Urinary bladder (tissue), 4 donors: ENCODE data around the gene FXYD1. TPM values are rescaled to one million over a fixed set of nuclear protein-coding genes. Genes with fewer than 3 reads are reported as not detected.
"Not testable (repeated sequence)": the region's sequence is repeated elsewhere in the genome, so short reads cannot be mapped to it uniquely, and the experiment has no call there.

Experiments used
- DNase-seq: peaks from one replicate; pipeline ENCODE4 v3.0.0-alpha.2; 2015; ENCODE audit errors: extremely low spot score
- H3K27ac ChIP-seq: one replicate; pipeline ENCODE4 v1.5.1; 2013; ENCODE audit warnings: low read depth, mild to moderate bottlenecking, moderate library complexity
- H3K36me3 ChIP-seq: one replicate; pipeline ENCODE4 v1.6.1; 2013; ENCODE audit warnings: mild to moderate bottlenecking, moderate library complexity; ENCODE audit not compliant: insufficient read depth
- H3K4me1 ChIP-seq: one replicate; pipeline ENCODE4 v1.6.1; 2013; ENCODE audit warnings: mild to moderate bottlenecking, moderate library complexity; ENCODE audit not compliant: insufficient read depth
- H3K4me3 ChIP-seq: one replicate; pipeline ENCODE4 v1.5.1; 2013; ENCODE audit warnings: low read depth, low read length
- whole genome bisulfite sequencing: extraction: QIAGEN DNeasy Blood & Tissue Kit; methylation state at CpG from one replicate; pipeline ENCODE4 v1.1.7; 2013; 5-methylcytosine and 5-hydroxymethylcytosine counted together
- polyA plus RNA-seq: library from polyadenylated mRNA; stranded (reverse); fragments of 200-250 nt; gene quantifications from one replicate; pipeline ENCODE4 v1.2.3, GENCODE V29; 2013
- total RNA-seq: library from RNA; depleted of rRNA; stranded (reverse); fragments of >200 nt; gene quantifications from one replicate; pipeline ENCODE4 v1.2.3, GENCODE V29; 2014
- donor health status: healthy with polysubstance abuse.
- donor health status: healthy.

The FXYD1 gene
- total and polyA plus RNA-seq, 2 donors, result 26.9 to 121 TPM

DNA sequence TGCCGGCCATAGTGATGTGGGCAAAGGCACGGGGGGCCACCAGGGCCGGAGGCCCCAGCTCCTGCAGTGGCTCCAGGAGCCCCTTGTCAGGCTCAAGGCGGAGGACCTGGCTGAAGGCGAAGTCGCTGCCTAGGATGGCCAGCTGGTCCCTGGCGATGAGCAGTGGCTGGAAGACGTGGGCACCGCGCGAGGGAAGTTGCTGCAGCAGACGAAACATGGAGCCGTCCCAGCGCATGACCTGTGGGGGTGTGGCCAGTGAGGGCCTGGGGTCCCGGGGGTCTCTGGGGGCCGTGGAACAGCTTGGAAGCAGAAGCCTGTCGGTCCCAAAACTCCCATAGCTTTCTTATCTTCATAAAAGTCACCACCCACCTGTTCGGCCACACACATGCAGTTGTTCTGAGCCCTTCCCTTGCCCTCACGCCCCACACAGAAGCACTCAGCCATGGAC, 13.3 kb upstream of the FXYD1 start:
- Histone ChIP-seq H3K4me3 (no peak overlapping the region), H3K36me3 (no peaks in the 10 kb centered on the region), H3K4me1 (no peaks in the 10 kb centered on the region), H3K27ac (no peak overlapping the region)
- DNase-seq, result no peak
- WGBS, result 84% methylated on average over 19 of the region's 19 CpGs

DNA sequence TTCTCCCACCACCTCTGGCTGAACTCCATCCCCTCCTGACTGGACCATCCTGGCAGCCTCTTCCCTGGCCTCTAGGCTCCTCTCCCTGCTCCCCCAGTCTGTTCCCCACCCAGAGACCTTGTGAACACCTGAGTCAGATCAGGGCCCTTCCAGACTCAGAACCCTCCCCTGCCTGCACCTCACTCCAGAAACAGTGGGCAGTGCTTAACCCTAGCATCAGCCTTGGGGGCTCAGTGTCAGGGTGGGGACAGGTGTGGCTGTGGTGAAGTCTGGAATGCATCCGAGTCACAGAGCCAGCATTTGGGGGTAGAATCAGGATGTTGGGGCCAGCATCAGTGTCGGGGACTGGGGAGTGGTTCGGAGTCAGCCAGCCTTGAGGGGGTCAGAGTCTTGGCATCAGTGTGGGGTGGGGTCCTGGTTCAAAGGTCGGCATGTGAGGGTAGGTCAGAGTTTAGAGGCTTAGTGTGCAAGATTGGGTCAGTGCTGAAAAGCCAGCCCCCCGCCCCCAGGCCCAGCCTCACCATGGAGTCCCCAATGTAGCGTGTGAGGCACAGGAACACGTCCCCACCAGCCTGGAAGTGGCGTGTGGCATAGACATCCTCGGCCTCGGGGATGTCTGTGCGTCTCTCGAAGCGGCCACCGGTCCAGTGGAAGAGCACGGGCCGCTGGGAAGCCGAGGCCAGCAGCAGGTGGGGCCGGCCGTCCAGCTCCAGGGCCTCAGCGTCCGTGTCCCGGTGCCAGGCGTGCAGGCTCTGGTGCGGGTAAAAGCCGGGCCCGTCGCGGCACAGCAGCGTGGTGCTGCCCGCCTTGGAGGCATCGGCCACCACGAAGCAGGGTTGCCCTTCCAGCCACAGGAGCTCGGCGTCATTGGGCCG, 12.6 kb upstream of the FXYD1 start:
- WGBS, result 80% methylated on average over 35 of the region's 35 CpGs
- no peak for DNase-seq
- Histone ChIP-seq H3K27ac (peak overlapping the region; percentile 11), H3K36me3 (no peaks in the 10 kb centered on the region), H3K4me1 (no peaks in the 10 kb centered on the region), H3K4me3 (no peak overlapping the region)

DNA sequence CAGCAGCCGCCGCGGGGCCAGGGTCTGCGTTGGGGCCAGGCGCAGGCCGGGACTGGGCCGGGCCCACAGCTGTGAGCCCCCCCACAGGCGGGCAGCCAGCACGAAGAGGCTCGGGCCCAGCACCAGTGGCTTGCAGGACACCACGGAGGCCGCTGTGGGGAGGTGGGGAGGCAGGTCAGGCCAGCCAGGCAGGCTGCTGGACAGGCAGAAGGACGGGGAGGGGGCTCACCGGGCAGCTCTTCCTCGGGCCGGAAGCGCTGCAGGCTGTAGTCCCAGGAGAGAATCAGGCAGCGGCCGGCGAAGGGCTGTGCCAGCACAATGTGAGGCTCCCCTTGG, 12.0 kb upstream of the FXYD1 start:
- no peaks in the 10 kb centered on the region for H3K36me3 ChIP-seq
- H3K27ac ChIP-seq, result peak overlapping the region; percentile 11
- no peaks in the 10 kb centered on the region for H3K4me1 ChIP-seq
- no peak for DNase-seq
- no peak overlapping the region for H3K4me3 ChIP-seq
- WGBS, result 44% methylated on average over 20 of the region's 20 CpGs

DNA sequence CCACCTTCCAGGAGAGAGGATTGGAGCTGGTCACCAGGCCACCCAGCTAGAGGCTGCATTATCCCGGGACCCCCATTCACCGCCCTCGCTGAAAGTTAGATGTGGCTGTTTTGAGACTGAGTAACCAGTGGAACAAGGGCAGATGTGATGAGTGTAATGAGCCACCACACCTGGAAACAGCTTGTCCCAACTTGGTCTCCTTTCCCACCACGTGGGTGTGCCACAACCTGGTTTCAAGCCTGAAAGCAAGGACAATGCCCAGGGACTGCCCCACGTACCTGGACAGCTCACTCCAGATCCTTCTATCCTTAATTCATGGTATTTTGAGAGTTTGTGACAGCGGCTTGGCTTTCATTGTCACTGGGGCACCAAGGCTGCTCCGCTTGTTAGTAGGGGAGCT, 10.8 kb upstream of the FXYD1 start:
- no peak for DNase-seq
- Histone ChIP-seq H3K4me3 (no peak overlapping the region), H3K4me1 (no peaks in the 10 kb centered on the region), H3K27ac (no peak overlapping the region), H3K36me3 (no peaks in the 10 kb centered on the region)
- WGBS, result 76% methylated on average over 7 of the region's 7 CpGs

DNA sequence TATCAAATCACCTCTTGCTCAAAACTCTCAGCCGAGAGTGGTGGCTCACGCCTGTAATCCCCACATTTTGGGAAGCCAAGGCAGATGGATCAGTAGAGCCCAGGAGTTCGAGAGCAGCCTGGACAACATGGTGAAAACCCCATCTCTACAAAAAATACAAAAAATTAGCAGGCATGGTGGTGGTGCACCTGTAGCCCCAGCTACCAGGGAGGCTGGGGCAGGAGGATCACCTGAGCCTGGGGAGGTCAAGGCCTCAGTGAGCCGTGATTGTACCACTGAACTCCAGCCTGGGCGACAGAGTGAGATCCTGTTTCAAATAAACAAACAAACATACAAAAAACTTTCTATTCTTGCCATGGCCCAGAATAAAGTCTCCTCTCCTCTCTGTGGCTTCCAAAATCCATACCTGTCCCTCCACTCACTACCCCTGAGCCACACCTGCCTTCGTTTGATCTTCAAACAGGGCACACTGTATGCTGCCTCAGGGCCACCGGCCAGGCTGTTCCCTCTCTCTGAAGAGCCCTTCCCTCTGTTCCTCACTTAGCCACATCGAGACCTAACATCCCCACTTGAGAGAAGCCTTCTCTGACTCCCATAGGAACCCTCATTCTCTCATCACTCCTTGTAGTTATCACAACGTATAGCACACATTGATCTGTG, 10.1 kb upstream of the FXYD1 start:
- H3K27ac ChIP-seq, result no peak overlapping the region
- no peaks in the 10 kb centered on the region for H3K36me3 ChIP-seq
- H3K4me3 ChIP-seq, result no peak overlapping the region
- 91% methylated on average over 9 of the region's 9 CpGs for WGBS
- no peak for DNase-seq
- H3K4me1 ChIP-seq, result no peaks in the 10 kb centered on the region

DNA sequence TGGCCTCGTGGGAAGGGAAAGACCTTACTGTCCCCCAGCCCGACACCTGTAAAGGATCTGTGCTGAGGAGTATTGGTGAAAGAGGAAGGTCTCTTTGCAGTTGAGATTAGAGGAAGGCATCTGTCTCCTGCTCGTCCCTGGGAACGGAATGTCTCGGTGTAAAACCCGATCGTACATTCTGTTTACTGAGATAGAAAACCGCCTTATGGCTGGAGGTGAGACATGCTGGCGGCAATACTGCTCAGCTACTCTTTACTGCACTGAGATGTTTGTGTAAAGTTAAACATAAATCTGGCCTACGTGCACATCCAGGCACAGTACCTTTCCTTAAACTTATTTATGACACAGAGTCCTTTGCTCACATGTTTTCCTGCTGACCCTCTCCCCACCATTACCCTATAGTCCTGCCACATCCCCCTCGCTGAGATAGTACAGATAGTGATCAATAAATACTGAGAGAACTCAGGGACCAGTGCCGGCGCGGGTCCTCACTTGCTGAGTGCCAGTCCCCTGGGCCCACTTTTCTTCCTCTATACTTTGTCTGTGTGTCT, 8.8 kb upstream of the FXYD1 start:
- not testable (repeated sequence) for H3K4me3 ChIP-seq, DNase-seq
- WGBS, result 46% methylated on average over 14 of the region's 14 CpGs

DNA sequence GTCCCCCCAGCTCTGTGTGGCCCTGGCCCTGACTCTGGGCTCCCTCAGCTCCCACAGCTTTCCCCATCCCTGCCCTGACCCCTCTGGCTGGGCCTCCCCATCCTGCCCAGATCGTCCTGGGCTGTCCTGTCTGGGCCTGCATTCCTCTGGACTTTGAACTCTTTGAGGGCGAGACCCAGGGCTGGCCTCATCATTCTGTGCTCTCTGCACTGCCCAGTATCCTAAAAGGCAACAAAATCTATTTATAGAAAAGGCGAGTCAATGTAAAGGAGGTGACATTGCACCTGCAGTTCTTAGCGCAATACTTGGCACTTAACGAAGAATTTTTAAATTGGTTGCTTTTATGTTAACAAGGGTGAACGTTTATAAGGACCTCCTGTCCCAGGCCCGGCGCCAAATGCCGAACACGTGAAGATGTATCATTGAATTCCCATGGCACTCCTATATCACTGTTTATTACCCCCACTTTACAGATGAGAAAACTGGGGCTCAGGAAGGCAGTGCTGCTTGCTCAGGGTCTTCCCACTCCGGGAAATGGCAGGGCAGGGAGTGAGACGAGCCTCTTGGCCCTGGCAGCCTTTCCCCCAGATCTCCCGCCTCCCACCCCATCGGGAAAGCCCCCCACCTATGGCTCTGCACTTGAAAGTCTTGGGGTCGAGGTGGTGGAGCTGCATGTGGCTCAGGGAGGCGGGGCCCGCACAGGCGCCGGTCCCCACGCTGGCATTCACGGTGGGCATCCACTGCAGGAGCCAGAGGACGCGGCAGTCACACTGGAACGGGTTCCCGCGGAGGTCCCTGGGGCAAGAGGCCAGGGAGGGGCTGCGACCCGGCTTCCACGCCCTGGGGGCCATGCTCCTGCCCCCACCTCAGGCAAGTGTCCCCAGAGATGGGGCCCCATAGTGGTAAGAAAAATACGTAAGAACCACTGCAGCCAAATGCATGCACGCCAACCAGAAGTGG, 7.6 kb upstream of the FXYD1 start:
- Histone ChIP-seq H3K27ac (no peak overlapping the region), H3K36me3 (no peaks in the 10 kb centered on the region), H3K4me1 (no peaks in the 10 kb centered on the region), H3K4me3 (no peak overlapping the region)
- WGBS, result 77% methylated on average over 31 of the region's 31 CpGs
- DNase-seq, result no peak

More for the DNA sequence above, 8.8 kb upstream of the FXYD1 start:
- not testable (repeated sequence) for H3K36me3 ChIP-seq, H3K27ac ChIP-seq, H3K4me1 ChIP-seq

DNA sequence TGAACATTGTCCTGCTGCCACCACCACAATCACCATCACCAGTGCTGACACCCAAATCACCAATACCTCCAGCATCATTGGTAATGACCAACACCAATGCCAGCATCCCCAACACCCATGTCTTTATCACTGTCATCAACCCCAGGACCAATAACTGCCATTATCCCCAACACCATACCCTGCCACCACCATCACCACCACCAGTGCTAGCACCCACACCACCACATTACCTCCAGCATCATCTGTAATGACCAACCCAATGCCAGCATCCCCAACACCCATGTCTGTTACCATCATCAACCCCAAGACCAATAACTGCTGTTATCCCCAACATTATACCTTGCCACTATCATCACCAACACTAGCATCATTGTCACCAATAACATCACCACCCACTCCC, 6.4 kb upstream of the FXYD1 start:
- no peaks in the 10 kb centered on the region for H3K36me3 ChIP-seq
- no peak overlapping the region for H3K27ac ChIP-seq
- H3K4me1 ChIP-seq, result no peaks in the 10 kb centered on the region
- no peak overlapping the region for H3K4me3 ChIP-seq
- DNase-seq, result no peak

DNA sequence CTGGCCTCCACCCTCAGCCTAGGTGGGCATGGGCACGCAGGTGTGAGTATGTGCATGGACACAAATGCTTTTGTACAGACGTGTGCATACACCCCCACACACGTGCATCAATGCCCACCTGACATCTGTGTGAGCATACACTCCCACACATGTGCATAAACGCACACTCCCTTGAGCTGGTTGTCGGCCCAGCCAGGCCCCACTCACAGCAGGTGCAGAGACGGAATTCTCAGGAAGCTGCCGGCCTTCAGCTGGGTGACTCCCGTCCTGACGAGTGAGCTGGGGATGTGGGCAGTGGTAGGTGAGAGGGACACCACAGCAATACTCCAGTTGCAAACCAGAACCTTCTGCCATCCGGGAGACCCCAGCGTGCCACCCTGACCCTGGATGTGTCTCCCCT, 4.8 kb upstream of the FXYD1 start:
- H3K4me3 ChIP-seq, result peak overlapping the region; percentile 4
- H3K27ac ChIP-seq, result no peak overlapping the region
- no peak for DNase-seq
- no peaks in the 10 kb centered on the region for H3K4me1 ChIP-seq
- WGBS, result 83% methylated on average over 11 of the region's 11 CpGs
- no peaks in the 10 kb centered on the region for H3K36me3 ChIP-seq

DNA sequence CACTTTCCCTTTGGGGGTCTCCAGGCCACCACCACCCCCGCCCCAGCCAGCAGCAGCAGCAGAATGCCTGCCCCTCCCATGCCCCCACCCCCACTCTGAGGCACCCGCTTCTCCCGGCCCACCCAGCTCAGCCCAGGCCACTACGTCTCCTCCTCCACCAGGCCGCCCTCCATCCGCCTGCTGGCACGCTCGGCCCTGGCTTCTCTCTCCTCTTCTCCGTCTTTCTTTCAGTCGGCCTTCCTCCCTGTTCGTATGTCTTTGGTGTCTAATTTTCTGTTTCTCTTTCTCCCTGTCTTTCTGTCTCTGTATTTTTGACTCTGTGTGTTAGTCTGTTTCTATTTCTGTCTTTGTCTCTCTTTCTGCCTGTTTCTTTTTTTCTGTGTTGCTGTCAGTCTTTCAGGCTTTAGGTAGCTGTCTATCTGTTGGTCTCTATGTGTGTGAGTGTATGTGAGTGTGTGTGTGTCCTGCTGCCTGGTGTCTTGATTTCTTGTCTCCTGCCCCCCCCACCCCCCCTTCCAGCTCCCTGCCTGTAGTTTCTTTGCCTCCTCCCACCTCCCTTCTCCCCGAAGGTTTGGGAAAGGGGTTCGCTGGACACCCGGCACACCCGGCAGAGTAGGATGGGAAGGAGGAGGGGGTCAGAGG, 3.9 kb upstream of the FXYD1 start, which contains the start of gene LGI4:
Gene LGI4 (minus strand): TSS at position 459 of the 642 bp plus-strand sequence. CDS start 379 bp downstream, at position 80.
- H3K27ac ChIP-seq, result no peak within 1 kb of the TSS
- DNase-seq, result no peak
- H3K4me3 ChIP-seq, result peak within 1 kb of the TSS; percentile 4
- 52% methylated on average over 15 of the region's 15 CpGs for WGBS
- H3K4me1 ChIP-seq, result no peaks in the 10 kb centered on the region
- H3K36me3 ChIP-seq, result no peaks in the 10 kb centered on the region

DNA sequence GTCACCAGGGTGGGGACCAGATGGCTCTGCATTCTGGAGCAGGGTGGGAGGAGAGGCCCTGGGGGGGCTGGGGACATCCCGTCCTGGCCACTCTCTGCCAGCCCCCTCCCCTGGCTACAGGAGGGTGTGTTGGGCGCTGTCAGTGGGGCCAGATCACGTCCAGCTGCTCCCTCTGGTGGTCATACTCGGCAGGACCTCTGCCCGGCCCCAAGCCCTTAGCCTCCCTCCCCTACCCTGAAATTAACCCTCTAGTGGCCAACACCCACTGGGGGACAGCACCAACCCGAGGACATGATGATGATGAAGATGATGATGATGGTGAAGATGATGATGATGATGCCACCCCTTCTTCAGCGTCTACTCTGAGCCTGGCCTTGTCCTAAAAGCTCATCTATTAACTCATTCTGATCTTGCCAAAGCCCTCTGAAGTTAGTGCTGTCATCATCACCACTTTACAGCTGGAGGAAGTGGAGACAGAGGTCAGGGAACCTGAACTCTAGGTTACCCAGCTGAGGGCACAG, 3.2 kb upstream of the FXYD1 start:
- Histone ChIP-seq H3K4me1 (no peaks in the 10 kb centered on the region), H3K4me3 (no peak overlapping the region), H3K36me3 (no peaks in the 10 kb centered on the region), H3K27ac (no peak overlapping the region)
- DNase-seq, result no peak
- 0% methylated on average over 7 of the region's 7 CpGs for WGBS

DNA sequence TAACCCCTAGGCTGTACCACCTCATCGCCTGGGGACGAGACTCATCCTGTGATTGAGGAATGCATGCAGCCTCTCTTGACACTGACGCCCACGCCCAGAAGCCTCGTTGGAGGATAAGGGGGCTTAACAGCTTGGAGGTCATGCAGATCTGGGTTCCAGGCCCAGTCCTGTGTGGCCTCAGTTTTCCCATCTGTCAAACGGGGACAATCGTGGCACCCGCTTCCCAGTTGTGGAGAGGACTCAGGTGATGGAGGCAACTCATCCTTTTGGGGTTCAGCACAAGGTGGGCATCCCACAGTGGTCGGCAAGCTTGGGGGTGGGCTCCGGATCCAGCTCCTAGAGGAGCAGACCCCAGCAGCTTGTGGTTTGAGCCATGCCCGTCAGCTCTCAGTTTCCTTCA, 2.4 kb upstream of the FXYD1 start:
- Histone ChIP-seq H3K27ac (no peak overlapping the region), H3K36me3 (no peaks in the 10 kb centered on the region), H3K4me1 (no peaks in the 10 kb centered on the region), H3K4me3 (no peak overlapping the region)
- no peak for DNase-seq
- 75% methylated on average over 11 of the region's 11 CpGs for WGBS
